GM10266 (cell line): ENCODE measurements around the gene ANTXR1.

Experiments used
- DNase-seq: peaks from one replicate; pipeline ENCODE4 v3.0.0; 2012; ENCODE audit errors: extremely low spot score
- TF ChIP-seq, protein P1 (sequence below): IDR thresholded peaks from 2 replicates; pipeline ENCODE4 v1.5.1; 2012; ENCODE audit warnings: mild to moderate bottlenecking, low read depth; ENCODE audit not compliant: control insufficient read depth, insufficient read depth; ENCODE audit errors: missing control alignments

Gene ANTXR1

DNA sequence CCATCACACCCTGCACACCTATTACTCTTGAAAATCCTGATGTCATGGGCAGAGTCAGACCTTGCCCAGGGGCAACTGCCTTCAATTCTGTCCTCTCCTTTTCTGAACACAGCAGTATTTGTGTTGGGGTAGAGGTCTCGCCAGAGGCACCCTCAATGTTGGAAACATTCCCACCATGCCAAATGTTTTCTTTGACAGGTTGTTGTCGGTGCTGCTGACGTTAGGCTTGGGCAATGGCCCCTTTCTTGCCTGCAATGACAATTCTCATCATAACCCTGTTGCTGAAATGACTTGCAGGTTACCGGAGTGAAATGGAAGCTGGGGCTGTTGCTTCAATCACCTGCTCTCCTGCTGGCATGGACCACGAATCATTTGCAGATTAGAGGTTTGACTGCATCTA lies 20.6 kb upstream of the ANTXR1 start:
- no peak for DNase-seq
- TF ChIP-seq, protein P1, sequence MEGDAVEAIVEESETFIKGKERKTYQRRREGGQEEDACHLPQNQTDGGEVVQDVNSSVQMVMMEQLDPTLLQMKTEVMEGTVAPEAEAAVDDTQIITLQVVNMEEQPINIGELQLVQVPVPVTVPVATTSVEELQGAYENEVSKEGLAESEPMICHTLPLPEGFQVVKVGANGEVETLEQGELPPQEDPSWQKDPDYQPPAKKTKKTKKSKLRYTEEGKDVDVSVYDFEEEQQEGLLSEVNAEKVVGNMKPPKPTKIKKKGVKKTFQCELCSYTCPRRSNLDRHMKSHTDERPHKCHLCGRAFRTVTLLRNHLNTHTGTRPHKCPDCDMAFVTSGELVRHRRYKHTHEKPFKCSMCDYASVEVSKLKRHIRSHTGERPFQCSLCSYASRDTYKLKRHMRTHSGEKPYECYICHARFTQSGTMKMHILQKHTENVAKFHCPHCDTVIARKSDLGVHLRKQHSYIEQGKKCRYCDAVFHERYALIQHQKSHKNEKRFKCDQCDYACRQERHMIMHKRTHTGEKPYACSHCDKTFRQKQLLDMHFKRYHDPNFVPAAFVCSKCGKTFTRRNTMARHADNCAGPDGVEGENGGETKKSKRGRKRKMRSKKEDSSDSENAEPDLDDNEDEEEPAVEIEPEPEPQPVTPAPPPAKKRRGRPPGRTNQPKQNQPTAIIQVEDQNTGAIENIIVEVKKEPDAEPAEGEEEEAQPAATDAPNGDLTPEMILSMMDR, result no peak

GRCh38 chr2:68992933-68993332 lies 20.0 kb upstream of the ANTXR1 start:
- DNase-seq, result no peak
- TF ChIP-seq, protein P1, result no peak

DNA sequence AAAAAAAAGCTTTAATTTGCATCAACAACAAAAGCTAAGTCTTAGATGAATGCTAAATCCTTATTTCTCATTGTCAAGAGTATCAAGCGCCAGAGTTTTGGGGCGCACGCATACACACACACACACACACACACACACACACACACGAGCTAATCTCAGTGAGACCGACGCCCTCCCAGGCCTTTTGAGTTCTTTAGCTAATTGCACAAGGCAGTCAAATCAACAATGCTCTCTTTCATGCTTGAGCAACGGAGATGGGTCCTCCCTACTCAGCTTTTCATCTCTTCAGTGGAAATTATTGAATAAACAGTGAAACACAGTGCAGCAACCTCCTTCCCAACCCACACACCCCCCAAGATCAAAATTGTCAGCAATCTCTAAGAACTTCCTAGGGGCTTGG lies 19.3 kb upstream of the ANTXR1 start:
- TF ChIP-seq, protein P1, result no peak
- DNase-seq, result no peak

DNA sequence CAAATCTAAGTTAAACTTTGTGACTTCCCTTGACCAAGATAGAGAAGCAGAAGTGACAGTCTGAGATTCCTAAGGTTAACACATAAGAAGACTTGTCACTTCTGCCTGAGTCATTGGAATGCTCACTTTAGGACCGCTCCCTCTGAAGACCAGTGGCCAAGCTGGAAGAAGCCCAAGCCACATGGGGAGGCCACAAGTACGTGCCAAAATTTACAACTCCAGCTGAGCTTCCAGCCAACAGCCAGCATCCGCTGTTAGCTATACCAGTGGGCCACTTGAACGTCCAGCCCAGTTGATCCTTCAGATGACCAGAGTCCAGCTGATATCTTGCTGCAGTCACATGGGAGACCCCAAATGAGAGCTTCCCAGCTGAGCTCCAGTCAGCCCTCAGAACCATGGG lies 18.1 kb upstream of the ANTXR1 start:
- TF ChIP-seq, protein P1, result no peak
- no peak for DNase-seq

DNA sequence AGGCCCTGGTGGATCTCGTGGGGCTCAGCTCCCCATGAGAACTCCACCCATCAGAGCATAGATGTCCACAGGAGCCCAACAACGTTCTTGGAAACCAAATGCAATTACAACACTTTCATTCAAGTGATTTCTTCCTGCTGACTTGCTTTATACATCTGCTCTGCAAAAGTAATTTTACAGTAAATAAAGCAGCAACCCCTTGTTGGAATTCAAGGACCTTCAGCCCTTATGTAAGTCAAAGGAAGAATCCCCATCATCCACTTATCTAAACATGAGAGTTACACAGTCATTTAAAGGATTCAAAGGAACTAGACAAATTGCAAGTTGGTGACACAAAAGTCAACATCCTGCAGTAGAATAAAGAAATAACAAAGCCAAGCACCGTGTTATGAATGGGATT lies 17.1 kb upstream of the ANTXR1 start:
- no peak for DNase-seq
- TF ChIP-seq, protein P1, result no peak

- TF ChIP-seq, protein P1, result no peak
- DNase-seq, result no peak
Observed at GRCh38 chr2:68997401-68997800, 15.6 kb upstream of the ANTXR1 start.

GRCh38 chr2:69001879-69002278 lies 11.1 kb upstream of the ANTXR1 start:
- TF ChIP-seq, protein P1, result no peak
- no peak for DNase-seq
